NK-92 treated with Interleukin-12 subunit alpha and Interleukin-12 subunit beta, amount 100 ng/mL, for 24 hours (cell line): ENCODE results near the gene PAK1.
"Not testable (repeated sequence)": the region's sequence is repeated elsewhere in the genome, so short reads cannot be mapped to it uniquely, and the experiment has no call there.

Experiments used
- DNase-seq: peaks from one replicate; lab custom pipeline; 2025; lab: John Stamatoyannopoulos, UW

Gene PAK1

GRCh38 chr11:77473801-77474683 is at the start of gene PAK1:
Gene PAK1, minus strand, starts transcription at chr11:77474094. Its CDS starts 81,574 bp downstream, at chr11:77392520.
- DNase-seq: no peak

GRCh38 chr11:77522215-77522614 is 48.3 kb upstream of the PAK1 start:
- DNase-seq: no peak

GRCh38 chr11:77519847-77520246 is 46.0 kb upstream of the PAK1 start:
- no peak for DNase-seq

GRCh38 chr11:77518471-77518870 is 44.6 kb upstream of the PAK1 start:
- DNase-seq: no peak

GRCh38 chr11:77517753-77518152 is 43.9 kb upstream of the PAK1 start:
- no peak for DNase-seq

GRCh38 chr11:77517226-77517625 is 43.3 kb upstream of the PAK1 start:
- no peak for DNase-seq

- no peak for DNase-seq
These were observed 41.6 kb upstream of the PAK1 start for GRCh38 chr11:77515483-77515882.

GRCh38 chr11:77515063-77515462 is 41.2 kb upstream of the PAK1 start:
- no peak for DNase-seq

GRCh38 chr11:77512092-77512491 is 38.2 kb upstream of the PAK1 start:
- no peak for DNase-seq

- DNase-seq: no peak
These were observed 37.0 kb upstream of the PAK1 start for GRCh38 chr11:77510851-77511250.

GRCh38 chr11:77510095-77510494 is 36.2 kb upstream of the PAK1 start:
- DNase-seq: no peak

GRCh38 chr11:77508019-77508418 is 34.1 kb upstream of the PAK1 start:
- DNase-seq: no peak

- no peak for DNase-seq
These were observed 33.0 kb upstream of the PAK1 start for GRCh38 chr11:77506857-77507256.

GRCh38 chr11:77505956-77506355 is 32.1 kb upstream of the PAK1 start:
- no peak for DNase-seq

GRCh38 chr11:77503006-77503405 is 29.1 kb upstream of the PAK1 start:
- no peak for DNase-seq

- DNase-seq: no peak
These were observed 28.5 kb upstream of the PAK1 start for GRCh38 chr11:77502346-77502905.

- no peak for DNase-seq
These were observed 27.9 kb upstream of the PAK1 start for GRCh38 chr11:77501758-77502157.

- DNase-seq: no peak
These were observed 23.5 kb upstream of the PAK1 start for GRCh38 chr11:77497368-77497767.

GRCh38 chr11:77495526-77495925 is 21.6 kb upstream of the PAK1 start:
- no peak for DNase-seq

- not testable (repeated sequence) for DNase-seq
These were observed 16.1 kb upstream of the PAK1 start for GRCh38 chr11:77490035-77490434.

GRCh38 chr11:77487790-77488189 is 13.9 kb upstream of the PAK1 start:
- no peak for DNase-seq

- DNase-seq: no peak
These were observed 6.0 kb upstream of the PAK1 start for GRCh38 chr11:77479746-77480352.

GRCh38 chr11:77475206-77475605 is 1.3 kb upstream of the PAK1 start:
- no peak for DNase-seq
